NCI-H345 (cell line): ENCODE data around the gene PGAM2.

ENCODE experiments used
- DNase-seq: peaks from one replicate; lab custom pipeline; 2025; lab: John Stamatoyannopoulos, UW

The PGAM2 gene

GRCh38 chr7:44065431-44066110, at the start of gene PGAM2:
PGAM2 (minus strand) TSS chr7:44065567; CDS start chr7:44065529, 38 bp downstream.
- DNase-seq: no peak

GRCh38 chr7:44114586-44115310, 49.4 kb upstream of the PGAM2 start:
- DNase-seq: no peak

- no peak for DNase-seq
Measured at GRCh38 chr7:44113764-44114354, 48.5 kb upstream of the PGAM2 start.

GRCh38 chr7:44112997-44113763, 47.8 kb upstream of the PGAM2 start:
- DNase-seq: peak; percentile 74

GRCh38 chr7:44112231-44112996, 47.0 kb upstream of the PGAM2 start:
- peak; percentile 74 for DNase-seq

- peak; percentile 33 for DNase-seq
Measured at GRCh38 chr7:44111761-44112160, 46.4 kb upstream of the PGAM2 start.

GRCh38 chr7:44110719-44111635, 45.6 kb upstream of the PGAM2 start:
- DNase-seq: no peak

GRCh38 chr7:44109991-44110390, 44.6 kb upstream of the PGAM2 start:
- no peak for DNase-seq

GRCh38 chr7:44108768-44109750, 43.7 kb upstream of the PGAM2 start:
- DNase-seq: no peak

- no peak for DNase-seq
Measured at GRCh38 chr7:44107961-44108767, 42.8 kb upstream of the PGAM2 start.

- DNase-seq: no peak
Measured at GRCh38 chr7:44107116-44107960, 42.0 kb upstream of the PGAM2 start.

- DNase-seq: no peak
Measured at GRCh38 chr7:44106311-44107065, 41.1 kb upstream of the PGAM2 start.

- no peak for DNase-seq
Measured at GRCh38 chr7:44105832-44106231, 40.5 kb upstream of the PGAM2 start.

- DNase-seq: no peak
Measured at GRCh38 chr7:44104860-44105771, 39.7 kb upstream of the PGAM2 start.
